KBM-7 (cell line): ENCODE results near the gene MB21D2.
"Not testable (repeated sequence)": the region's sequence is repeated elsewhere in the genome, so short reads cannot be mapped to it uniquely, and the experiment has no call there.

ENCODE experiments used
- DNase-seq: peaks from one replicate; pipeline ENCODE4 v3.0.0-alpha.2; 2015
- in situ Hi-C: fragments of 300-500 bp; cut with MboI; formaldehyde crosslinking; loops from 2 replicates; pipeline ENCODE4 v1.14.3; 2020; ENCODE audit warnings: low sequenced_read_pairs, low pct_unique_long_range_greater_than_20kb, mixed read lengths

The MB21D2 gene

DNA sequence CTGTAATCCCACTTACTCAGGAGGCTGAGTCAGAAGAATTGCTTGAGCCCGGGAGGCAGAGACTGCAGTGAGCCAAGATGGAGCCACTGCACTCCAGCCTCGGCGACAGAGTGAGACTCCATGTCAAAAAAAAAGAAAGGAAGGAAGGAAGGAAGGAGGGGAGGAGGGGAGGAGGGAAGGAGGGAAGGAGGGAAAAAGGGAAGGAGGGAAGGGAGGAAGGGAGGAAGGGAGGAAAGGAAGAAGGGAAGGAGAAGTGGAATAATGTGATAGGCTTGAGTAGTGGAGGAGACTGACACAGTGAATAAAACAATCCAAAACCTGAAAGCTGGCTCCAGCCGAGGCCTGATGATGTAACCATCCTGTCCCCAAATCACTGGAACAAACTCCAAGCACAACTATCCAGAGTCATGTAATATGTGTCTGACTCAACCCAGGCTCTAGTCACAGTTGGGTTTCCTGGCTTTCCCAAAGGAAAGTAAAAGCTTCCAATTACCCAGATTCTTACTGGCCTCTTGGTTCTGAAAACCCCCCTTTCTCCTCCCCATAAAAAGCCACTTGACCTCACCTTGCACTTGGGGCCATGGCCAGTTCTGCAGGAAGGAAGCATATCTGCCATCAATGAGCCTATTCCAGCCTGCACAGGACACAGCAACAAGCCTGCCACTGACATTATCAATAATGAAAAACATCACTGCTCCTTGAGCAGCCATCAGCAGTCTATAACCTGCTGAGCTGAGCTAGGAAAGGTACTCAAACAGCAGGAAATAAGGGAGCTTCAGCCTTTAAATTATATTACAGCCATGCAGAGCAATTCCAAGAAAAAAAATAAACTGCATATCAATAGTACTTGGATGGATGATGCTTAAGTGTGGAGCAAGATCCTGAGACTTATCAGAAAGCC lies 48.3 kb downstream of the MB21D2 start:
- no peak for DNase-seq
- in situ Hi-C loops: no loop called here

DNA sequence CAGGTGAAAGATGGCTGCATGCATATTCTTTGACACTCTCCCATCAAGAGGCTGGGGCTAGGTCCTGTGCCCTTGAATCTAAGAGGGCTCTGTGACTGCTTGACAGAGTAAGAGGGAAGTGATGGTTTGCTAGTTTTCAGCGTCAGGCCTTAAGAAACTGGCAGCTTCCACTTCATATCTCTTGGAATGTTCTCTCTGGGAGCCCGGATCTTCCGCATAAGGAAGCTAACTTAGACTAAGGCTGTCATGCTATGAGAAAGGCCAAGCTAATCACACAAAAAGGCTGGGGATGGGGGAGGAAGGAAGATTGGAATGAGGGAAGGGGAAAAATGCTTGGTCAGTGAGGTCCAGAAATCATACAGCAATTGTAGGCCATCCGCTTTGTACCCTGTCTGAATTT lies 50.0 kb downstream of the MB21D2 start:
- no peak for DNase-seq

DNA sequence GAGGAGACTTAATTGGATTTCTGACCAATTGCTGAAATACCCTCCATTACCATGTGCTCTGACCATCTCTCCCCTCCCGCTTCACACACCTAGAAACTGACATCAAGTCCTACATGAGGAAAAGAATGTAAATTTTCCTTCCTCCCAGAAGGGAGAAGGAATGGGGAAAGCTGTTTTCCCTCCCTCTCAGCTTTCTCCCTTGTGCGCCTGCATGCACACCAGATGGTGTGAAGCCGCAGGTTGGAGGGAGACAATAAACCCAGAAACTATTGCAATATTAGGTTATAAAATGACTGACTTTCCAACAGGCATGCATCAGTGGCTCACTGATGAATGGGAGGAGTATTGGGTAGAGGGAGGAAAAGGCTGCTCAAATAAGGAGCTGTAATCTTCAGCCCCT lies 50.9 kb downstream of the MB21D2 start:
- no peak for DNase-seq
- in situ Hi-C loops: no loop called here

More for the DNA sequence above, 50.0 kb downstream of the MB21D2 start:
- in situ Hi-C loops: no loop called here

DNA sequence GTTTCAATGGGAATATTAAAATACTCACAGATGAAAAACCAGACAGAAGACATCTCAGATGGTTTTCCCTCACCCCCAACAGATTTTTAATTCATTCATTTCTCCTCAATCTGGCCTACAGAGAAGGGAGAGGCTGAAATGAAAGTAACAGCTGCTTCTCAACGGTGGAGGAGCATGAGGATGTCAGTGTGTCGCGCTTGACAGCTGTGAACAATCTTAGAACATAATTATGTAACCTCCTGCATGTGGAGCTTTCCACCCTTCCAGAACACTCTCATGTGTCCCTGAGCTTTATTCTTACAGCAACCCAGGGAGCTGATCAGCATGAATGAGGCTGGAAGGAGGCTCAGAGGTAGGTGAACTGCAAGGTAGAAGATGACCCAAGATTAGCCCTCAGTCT lies 52.7 kb downstream of the MB21D2 start:
- no peak for DNase-seq
- in situ Hi-C loops: no loop called here

DNA sequence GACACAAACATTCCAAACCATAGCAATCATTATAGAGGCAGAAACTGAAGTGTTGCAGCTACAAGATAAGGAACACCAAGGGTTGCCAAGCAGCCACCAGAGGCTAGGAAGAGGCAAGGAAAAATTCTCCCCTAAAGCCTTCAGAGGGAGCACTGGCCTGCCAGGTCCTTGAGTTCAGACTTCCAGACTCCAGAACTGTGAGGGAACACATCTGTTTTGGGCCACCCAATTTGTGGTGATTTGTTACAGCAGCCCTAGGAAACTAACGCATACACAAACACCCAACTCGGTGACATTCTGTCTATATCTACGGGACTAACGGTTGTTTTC lies 54.6 kb downstream of the MB21D2 start:
- in situ Hi-C loops: no loop called here
- no peak for DNase-seq

DNA sequence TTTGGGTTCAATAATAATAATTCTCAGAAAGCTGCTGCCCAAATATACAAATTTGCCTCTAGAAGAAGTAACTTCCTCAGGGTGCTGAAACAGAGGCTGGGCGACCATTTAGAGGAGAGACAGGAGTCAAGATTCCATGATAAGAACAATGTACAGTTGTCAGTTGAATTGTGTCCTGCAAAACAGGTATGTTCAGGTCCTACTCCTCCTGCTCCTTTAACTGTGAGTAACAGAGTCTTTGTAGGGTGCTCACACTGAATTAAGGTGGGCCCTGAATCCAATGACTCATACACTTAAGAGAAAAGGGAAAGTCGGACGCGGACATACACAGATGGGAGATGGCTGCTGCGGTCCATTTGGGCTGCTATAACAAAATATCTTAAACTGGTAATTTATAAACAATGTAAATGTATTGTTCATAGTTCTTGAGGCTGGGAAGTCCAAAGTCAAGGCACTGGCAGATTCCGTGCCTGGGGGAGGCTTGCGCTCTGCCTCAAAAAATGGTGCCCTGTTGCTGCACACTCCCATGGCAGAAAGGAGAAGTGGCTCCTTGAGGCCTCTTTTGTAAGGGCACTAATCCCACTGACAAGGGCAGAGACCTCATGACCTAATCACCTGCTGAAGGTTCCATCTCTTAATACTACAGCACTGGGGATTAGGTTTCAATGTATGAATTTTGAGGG lies 55.1 kb downstream of the MB21D2 start:
- in situ Hi-C loops: no loop called here
- no peak for DNase-seq

DNA sequence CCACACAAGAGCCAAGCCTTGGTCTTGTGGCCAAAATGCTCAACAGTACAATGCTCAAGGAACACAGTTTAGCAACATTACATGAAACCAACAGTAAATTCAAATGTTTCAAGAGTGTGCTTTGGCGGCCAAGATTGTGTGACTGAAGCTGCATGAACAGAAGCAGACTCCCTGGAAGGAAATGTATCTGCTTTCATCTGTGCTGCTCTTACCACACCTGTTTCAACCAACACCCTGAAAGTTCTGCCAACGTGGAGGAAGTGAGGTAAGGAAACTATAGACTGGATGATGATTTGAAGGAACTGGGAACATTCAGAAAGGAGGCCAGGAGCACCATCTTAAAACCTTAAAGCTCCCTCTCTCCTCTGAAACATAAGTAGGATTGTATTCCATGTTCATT lies 55.7 kb downstream of the MB21D2 start:
- in situ Hi-C loops: no loop called here
- no peak for DNase-seq

DNA sequence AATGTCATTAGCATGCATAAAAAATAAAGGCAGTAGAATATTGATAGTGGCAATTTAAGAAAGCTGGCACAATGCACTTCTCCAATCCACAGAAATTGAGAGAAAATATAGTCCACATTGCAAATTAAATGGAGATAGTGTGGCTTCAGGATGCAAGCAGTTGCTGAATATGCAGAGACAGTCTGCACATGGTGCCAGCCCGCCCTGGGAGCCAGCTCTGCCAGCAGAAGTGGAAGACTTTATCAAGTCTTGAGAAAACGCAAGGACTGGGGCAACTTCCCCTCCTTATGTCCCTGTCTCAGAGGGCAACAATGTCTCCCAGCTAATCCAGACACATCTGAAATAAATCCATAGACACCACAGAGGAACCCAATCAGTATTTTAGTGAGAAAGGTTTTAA lies 57.2 kb downstream of the MB21D2 start:
- no peak for DNase-seq
- in situ Hi-C loops: no loop called here

DNA sequence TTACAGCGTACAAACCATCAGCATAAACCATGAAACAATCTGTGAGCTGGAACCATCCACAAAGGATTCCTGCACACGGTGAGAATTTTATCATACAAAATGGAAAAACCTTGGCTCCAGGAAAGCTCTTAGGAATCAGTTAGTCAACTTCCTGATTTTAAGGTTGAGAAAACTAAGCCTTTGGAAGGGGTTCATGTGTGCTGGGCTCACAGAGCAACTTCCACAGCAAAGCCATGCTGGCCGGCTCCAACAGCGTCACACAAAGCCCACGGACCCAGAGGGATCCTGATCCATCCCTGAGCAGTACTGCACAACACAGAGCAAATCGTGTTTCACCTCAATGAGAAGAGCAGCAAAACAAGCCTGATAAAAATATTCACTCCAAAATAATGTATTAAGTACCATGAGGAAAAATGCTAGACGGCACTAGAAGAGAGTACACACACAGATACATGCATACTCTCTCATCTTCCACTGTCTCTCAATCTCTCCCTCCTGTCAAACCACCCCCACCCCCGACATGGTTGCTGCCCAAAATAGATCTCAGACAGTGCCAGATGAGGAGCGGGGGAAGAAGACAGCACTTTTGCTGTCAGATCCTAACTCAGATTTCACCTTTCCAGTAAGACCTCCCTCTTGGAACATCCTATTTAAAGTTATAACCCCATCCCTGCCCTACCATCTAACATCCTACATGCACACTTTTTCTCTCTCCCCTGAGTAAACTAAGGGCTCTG lies 58.6 kb downstream of the MB21D2 start:
- in situ Hi-C loops: no loop called here
- no peak for DNase-seq

DNA sequence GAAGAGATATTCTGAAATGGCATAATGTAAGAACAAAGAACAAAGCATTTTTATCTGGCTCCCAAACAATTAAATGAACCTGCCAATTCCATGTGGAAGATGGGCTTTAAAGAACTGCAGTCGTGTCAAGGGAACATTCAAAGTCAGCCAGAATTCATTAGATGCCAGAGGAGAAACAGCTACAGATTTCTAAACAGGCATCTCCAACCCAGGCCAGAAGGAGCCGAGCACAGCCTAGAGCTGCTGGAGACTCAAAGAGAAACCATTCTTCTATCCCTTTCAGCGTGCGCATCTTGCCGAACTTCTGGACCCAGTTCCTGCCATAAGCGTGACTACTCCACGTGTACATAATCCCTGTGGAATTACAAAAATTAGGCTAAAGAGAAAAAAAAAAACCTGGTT lies 60.4 kb downstream of the MB21D2 start:
- in situ Hi-C loops: no loop called here
- no peak for DNase-seq

DNA sequence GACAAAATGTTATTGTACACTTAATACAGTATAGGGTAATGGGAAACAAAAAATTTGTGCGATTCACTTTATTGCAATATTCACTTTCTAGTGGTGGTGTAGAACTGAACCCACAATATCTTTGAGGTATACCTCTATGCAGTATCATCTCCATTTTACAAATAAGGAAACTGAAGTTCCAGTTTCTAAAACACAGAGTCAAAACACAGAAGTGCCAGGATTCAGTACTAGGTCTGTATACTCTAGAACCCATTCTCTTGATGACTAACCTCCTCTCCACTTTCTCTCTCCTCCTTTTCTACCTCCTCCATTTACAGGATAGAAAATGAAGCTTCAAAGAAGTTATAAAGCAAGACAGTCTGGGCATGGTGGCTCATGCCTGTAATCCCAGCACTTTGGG lies 62.2 kb downstream of the MB21D2 start:
- DNase-seq: no peak
- in situ Hi-C loops: no loop called here

DNA sequence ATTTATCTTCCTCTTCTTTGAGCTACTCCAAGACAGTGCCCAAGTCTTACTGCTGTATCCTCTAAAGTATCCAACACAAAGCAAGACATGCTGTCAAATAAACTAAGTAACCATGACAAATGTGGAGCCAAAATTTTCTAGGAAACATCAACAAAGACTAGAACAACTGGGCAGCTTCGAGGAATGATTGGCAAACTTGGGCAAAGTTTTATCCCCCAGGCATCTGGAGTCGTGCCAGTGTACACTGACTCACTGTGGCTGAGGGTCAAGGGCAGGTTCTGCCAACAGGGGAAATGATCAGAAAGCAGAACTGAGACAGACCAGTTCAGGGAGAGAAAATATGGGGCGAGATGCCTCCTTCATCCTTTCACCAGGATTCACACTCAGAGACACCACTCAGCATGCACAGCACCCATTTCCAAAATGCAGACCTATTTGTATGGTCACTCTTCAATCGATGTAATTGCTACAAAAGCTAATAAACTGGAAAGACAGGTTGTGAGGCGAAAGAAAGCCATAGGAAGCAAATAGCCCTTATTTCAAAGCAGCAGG lies 65.8 kb downstream of the MB21D2 start:
- in situ Hi-C loops: no loop called here
- DNase-seq: peak; percentile 59

DNA sequence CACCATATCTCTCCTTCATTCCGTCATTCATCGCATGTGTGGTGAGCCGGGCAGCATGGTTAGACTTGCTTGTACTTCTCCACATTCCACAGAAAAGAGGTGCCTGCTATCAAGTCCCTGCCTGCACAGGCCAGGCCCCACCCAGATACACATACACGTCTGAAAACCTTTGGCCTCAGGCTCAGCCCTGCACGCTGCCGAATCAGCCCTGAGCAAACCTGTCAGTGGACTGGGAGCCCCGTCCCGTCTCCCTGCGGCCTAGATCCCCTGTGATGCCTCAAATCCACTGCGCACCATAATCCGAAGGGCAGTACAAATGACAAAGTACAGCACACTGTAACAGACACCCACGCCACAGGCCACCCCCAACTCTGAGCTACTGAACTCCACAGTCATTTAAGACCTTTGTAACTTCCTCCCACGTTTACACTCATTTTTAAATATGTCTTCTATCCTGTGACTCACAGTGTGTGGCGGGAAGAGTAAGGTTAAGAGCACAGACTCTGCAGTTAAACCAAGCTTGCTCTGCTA lies 67.1 kb downstream of the MB21D2 start:
- peak; percentile 44 for DNase-seq
- in situ Hi-C loops: no loop called here

DNA sequence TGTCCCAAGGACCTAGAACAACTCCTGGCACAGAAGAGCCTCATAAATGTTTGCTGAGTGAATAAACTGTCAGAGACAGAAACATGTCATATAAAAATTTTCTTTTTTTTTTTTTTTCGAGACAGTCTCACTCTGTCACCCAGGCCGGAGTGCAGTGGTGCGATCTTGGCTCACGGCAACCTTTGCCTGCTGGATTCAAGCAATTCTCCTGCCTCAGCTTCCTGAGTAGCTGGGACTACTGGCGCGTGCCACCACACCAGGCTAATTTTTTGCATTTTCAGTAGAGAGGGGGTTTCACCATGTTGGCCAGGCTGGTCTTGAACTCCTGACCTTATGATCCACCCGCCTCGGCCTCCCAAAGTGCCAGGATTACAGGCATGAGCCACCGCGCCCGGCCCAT lies 67.8 kb downstream of the MB21D2 start:
- in situ Hi-C loops: not testable (repeated sequence)

DNA sequence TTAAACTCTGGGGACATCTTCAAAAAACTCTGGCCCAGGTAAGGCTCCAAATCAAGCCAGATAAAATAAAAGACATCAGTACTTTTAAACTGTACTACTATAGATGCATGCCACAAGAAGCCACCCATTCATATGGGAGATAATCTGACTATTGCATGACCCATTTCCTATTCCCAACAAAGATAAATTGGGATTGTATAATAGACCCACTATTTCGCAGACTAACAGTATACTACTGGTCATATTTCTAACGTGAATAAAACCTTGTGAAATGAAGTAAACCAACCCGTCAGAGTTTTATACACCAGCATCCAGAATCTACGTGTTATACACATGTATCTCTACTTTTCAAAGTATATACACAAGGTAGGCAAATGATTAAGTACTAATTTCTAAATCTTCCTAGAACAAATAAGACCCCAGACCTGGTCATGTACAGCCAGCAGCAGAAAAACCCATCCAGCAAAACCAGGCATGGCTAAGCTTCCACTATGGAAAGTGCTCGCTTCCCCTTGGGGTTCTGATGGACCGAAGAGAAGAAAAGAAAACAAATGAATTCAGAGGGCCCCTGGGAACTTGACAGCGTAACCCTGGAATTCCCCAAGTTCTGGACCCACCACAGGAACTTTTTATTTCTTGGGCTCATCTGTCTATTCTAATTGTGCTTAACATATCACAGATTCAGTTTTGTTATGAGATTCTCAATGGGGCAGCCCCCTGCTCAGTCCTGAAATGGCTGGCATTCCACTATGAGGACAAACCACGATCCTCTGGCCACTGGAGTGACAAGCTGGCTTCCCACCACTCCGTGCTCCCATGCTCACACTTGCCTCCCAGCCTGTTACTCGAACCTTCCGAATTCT lies 69.1 kb downstream of the MB21D2 start:
- in situ Hi-C loops: no loop called here
- no peak for DNase-seq

More for the DNA sequence above, 67.8 kb downstream of the MB21D2 start:
- DNase-seq: not testable (repeated sequence)

DNA sequence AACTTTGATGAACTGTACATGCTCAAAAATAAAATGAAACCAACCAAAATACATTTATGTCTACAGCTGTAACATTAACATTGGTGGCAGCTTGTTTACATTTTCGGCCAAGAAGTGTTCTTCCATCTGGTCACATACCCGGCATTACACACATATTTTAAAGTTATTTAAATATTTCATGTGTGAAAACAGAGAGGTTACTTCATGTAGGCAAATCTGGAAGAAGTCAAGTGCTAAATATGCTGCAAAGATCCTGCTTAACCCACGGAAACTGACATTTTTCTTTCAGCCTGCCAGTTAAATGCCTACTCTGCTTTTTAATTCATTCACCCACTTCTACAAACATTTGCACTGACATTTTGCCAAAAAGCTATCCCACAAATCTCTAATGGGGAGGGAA lies 69.7 kb downstream of the MB21D2 start:
- in situ Hi-C loops: no loop called here
- no peak for DNase-seq

DNA sequence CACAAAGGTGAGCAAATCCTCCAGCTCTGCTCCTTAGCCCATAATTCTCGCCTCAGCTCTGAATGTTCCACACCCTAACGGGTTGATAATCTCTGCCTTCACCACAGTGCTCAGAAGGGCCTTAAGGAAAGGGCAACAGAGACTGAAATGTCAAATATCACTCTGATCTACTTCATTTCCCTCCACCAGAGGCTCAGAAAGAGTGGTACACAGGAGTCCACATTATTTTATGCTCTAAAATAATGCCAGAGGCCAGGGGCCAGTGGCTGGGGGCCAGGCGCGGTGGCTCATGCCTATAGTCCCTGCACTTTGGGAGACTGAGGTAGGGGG lies 72.2 kb downstream of the MB21D2 start:
- no peak for DNase-seq
- in situ Hi-C loops: no loop called here

DNA sequence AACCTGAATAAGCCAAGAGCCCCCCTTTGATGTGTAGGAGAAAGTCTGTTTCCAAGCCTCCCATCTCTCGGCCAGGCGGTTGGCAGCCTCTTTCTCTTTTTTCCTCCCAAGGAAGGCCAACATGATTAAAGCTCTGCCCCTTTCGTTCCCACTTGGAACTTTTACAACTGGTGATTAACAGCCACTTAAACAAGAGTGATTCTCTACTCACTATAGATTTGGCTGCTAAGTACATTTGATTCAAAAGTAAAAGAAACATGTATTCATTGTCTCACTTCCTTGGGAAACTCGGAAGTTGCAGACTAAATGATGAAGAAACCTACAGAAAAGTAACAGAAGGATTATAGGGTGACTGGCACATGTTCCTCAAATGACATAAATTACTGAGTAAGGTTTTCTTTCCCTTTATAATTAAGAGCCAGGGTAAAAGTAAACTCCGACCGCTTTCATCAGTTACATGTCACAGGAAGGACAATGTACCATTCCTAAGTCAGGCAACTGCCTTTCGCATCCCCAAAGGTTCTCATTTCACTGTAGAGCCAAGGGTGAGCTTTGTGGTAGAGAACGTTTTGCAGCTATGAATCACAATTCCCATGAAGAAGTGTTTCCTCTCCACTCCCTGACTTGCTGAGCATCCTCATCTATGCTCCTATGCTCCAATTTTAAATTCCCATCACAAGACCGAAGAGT lies 72.7 kb downstream of the MB21D2 start:
- no peak for DNase-seq
- in situ Hi-C loops: no loop called here

DNA sequence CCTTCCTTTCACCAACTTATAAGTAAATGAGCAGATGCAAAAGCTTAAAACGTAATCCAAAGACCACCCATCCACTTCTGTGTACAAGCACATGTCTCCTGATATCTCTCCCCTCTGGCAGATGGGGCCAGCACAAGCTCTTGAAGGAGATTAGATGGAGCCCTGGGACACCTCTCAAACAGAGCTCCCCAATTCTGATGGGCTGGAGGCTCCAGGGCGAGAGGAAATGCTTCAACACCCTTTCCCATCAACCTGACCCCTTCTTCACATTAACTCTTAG lies 73.2 kb downstream of the MB21D2 start:
- in situ Hi-C loops: no loop called here

More for the DNA sequence above, 73.2 kb downstream of the MB21D2 start:
- DNase-seq: no peak
